Transverse colon (tissue), 4 donors: ENCODE measurements around the gene INPP5E. TPM values are rescaled to one million over a fixed set of nuclear protein-coding genes. Genes with fewer than 3 reads are reported as not detected.

Experiments used
- DNase-seq: peaks from one replicate; pipeline ENCODE4 v3.0.0-alpha.2; 2019
- H3K27ac ChIP-seq, 4 donors: fragments of 200-600 bp; sonication (generic); 2 replicates each; pipeline ENCODE4 v1.5.1; 2016 to 2018; ENCODE audit warnings: inconsistent platforms in 4 of 4
- H3K27me3 ChIP-seq: fragments of 200-600 bp; sonication (generic); 2 replicates; pipeline ENCODE4 v1.5.1; 2017; ENCODE audit warnings: inconsistent platforms
- H3K36me3 ChIP-seq, 4 donors: fragments of 200-600 bp; sonication (generic); 2 replicates each; pipeline ENCODE4 v1.5.1; 2017 to 2019; ENCODE audit warnings: inconsistent platforms in 4 of 4
- H3K4me1 ChIP-seq, 4 donors: fragments of 200-600 bp; sonication (generic); 2 replicates each; pipeline ENCODE4 v1.5.1; 2017 to 2020; ENCODE audit warnings: inconsistent platforms in 4 of 4
- H3K4me3 ChIP-seq, 4 donors: fragments of 200-600 bp; sonication (generic); 1 replicate in 1 of 4; 2 replicates in 3 of 4; pipeline versions ENCODE4 v1.5.1 to v1.6.1; 2017 to 2019; ENCODE audit warnings: inconsistent platforms in 4 of 4
- H3K9me3 ChIP-seq, 2 donors: fragments of 200-600 bp; sonication (generic); 2 replicates each; pipeline ENCODE4 v1.5.1; 2017 to 2019; ENCODE audit warnings: inconsistent platforms in 2 of 2
- CTCF ChIP-seq, 5 experiments: fragments of 200-600 bp in 3 of 5; fragments of 450-650 bp in 2 of 5; sonication (generic) in 3 of 5; IDR thresholded peaks; 1 replicate in 2 of 5; 2 replicates in 3 of 5; pipeline ENCODE4 v1.5.1; 2016 to 2017; ENCODE audit warnings: antibody characterized with exemption in 5 of 5, inconsistent platforms in 3 of 5, mild to moderate bottlenecking in 2 of 5, moderate library complexity in 1 of 5
- EP300 ChIP-seq: sonication (generic); formaldehyde crosslinking; IDR thresholded peaks from one replicate; pipeline ENCODE4 v1.6.1; 2017; ENCODE audit warnings: antibody characterized with exemption, low read depth
- POLR2A ChIP-seq: fragments of 450-650 bp; IDR thresholded peaks from one replicate; pipeline ENCODE4 v1.6.1; 2016; ENCODE audit warnings: antibody characterized with exemption, mild to moderate bottlenecking, moderate library complexity
- POLR2AphosphoS5 ChIP-seq, 3 donors: sonication (generic); formaldehyde crosslinking; IDR thresholded peaks; one replicate each; pipeline ENCODE4 v1.6.1; 2016; ENCODE audit warnings: antibody characterized with exemption in 3 of 3
- WGBS, 2 donors: methylation state at CpG; one replicate each; pipeline ENCODE4 v1.1.5; 2018; ENCODE audit warnings: low coverage in 1 of 2; 5-methylcytosine and 5-hydroxymethylcytosine counted together
- in situ Hi-C, 4 donors: fragments of 200-750 bp; cut with MboI; loops; one replicate each; pipeline versions ENCODE4 v1.15.0 to v1.15.1; 2017; ENCODE audit warnings: low sequenced_read_pairs in 3 of 4, low pct_ligation_motif_present in 1 of 4, low pct_unique_long_range_greater_than_20kb in 1 of 4
- intact Hi-C: fragments of 100-400 bp; cut with DNase I; formaldehyde crosslinking; loops from one replicate; pipeline ENCODE4 v1.15.1; 2023; ENCODE audit warnings: low total_unique reads
- total RNA-seq, 4 donors: library from RNA; depleted of rRNA; stranded (reverse); fragments of >200 nt; gene quantifications; one replicate each; pipeline ENCODE4 v1.1.0, GENCODE V29; 2016

Gene INPP5E
- 10 to 100 TPM; 12.5 to 57.5 (median 18.3) TPM for total RNA-seq

- in situ Hi-C loops: no loop called here
- no peaks in the 10 kb centered on the region for H3K9me3 ChIP-seq
- TF ChIP-seq POLR2A (no peak), CTCF (IDR thresholded peaks at IDR 0.05) (peak; percentile 35 to 77 (median 59)), EP300 (no peak), POLR2AphosphoS5 (IDR thresholded peaks at IDR 0.05) (peak in 1 of 3 donors; percentile 45)
- no peaks in the 10 kb centered on the region for H3K27me3 ChIP-seq
- peaks cover 0 to 19% (median 8%) of the 10 kb centered on the region in 4 donors for H3K36me3 ChIP-seq
- 21 to 57% methylated on average over 7 to 27 of the region's 90 CpGs for WGBS, 2 donors
- peak within 1 kb of the TSS; percentile 73 to 99 (median 94) for H3K4me3 ChIP-seq
- peaks cover 21 to 32% (median 25%) of the 10 kb centered on the region in 4 donors for H3K4me1 ChIP-seq
- intact Hi-C loops: no loop called here
- H3K27ac ChIP-seq: peak within 1 kb of the TSS; percentile 85 to 91 (median 90)
- DNase-seq: peak; percentile 83
Observed at GRCh38 chr9:136439481-136440408, at the start of gene INPP5E. INPP5E (minus strand) TSS chr9:136439845; CDS start chr9:136439419, 426 bp downstream.

- Histone ChIP-seq H3K27ac (no peak overlapping the region), H3K36me3 (no peaks in the 10 kb centered on the region), H3K9me3 (no peaks in the 10 kb centered on the region), H3K4me3 (no peak overlapping the region), H3K27me3 (no peaks in the 10 kb centered on the region), H3K4me1 (peaks cover 10 to 16% (median 12%) of the 10 kb centered on the region in 4 donors)
- WGBS, 2 donors: 35% methylated on average over 22 of the region's 22 CpGs; no CpG with 5 or more reads in 1 of the 2 donors
- in situ Hi-C loops: loop anchor here in 1 of 4 donors (10.0 kb wide), 1 partner anchor 146 kb away; no protein-coding TSS in a partner anchor
- peak; percentile 84 for DNase-seq
- TF ChIP-seq EP300 (no peak), CTCF (IDR thresholded peaks at IDR 0.05) (peak; percentile 98 to 99 (median 99))
- intact Hi-C loops: loop anchor here (2.0 kb wide), 1 partner anchor 136 kb away; no protein-coding TSS in a partner anchor
Observed at GRCh38 chr9:136488247-136489214, 48.9 kb upstream of the INPP5E start.

- intact Hi-C loops: loop anchor here (2.0 kb wide), 1 partner anchor 137 kb away; no protein-coding TSS in a partner anchor
- no peak for DNase-seq
- TF ChIP-seq EP300 (no peak), POLR2A (no peak), CTCF (IDR thresholded peaks at IDR 0.05) (no peak), POLR2AphosphoS5 (IDR thresholded peaks at IDR 0.05) (no peak)
- Histone ChIP-seq H3K27ac (no peak overlapping the region), H3K27me3 (no peaks in the 10 kb centered on the region), H3K4me1 (peaks cover 10 to 16% (median 12%) of the 10 kb centered on the region in 4 donors), H3K9me3 (no peaks in the 10 kb centered on the region), H3K36me3 (no peaks in the 10 kb centered on the region), H3K4me3 (no peak overlapping the region)
- in situ Hi-C loops: loop anchor here in 1 of 4 donors (10.0 kb wide), 1 partner anchor 147 kb away; no protein-coding TSS in a partner anchor
- WGBS, 2 donors: 91 to 96% methylated on average over 4 to 7 of the region's 7 CpGs
Observed at GRCh38 chr9:136487672-136488071, 48.0 kb upstream of the INPP5E start.
